Muscle of back (tissue), 11 donors: Measurements from ENCODE around the gene TSSK2. TPM values are rescaled to one million over a fixed set of nuclear protein-coding genes. Genes with fewer than 3 reads are reported as not detected.

ENCODE experiments used
- DNase-seq, 3 donors: peaks; one replicate each; pipeline versions ENCODE4 v3.0.0 to v3.0.0-alpha.2; 2013
- polyA plus RNA-seq, 10 donors: library from polyadenylated mRNA; unstranded; fragments of 120-200 nt; gene quantifications; one replicate each; pipeline ENCODE4 v1.2.1, GENCODE V29; 2013; ENCODE audit not compliant: insufficient read length in 10 of 10

Gene TSSK2
- polyA plus RNA-seq, 10 donors: 0.11 to 0.62 (median 0.31) TPM; not detected in 7

DNA sequence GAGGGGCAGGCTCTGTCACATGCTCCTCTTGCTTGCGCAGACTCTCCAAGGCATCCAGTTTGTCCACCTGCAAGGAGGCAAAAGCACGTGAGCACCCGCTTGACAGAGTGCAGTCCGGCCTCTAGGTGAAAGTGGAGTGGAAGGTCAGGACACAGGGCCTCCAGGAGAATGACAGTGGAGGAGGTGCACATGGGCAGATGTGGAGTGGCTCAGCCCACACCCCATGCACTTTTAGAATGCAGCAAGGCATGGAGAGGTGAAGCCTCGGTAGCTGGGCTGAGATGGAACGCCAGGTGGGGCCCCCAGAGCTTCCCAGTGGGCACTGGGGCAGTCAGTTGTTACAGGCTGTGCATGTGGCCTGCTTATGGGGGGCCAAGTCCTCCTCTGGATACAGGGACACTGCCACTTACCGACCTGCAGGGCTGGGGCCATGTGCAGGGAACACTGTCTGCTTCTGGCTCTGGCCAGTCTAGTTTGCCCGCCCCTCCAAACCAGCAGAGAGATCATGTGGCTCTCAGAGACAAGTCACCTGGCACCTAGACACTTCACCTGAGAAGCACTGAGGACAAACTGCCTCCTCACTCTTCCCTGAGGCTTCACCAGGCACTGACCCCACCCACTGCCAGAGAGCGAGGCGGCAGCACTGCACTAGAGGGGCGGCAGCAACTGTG is 49.8 kb downstream of the TSSK2 start:
- no peak for DNase-seq

DNA sequence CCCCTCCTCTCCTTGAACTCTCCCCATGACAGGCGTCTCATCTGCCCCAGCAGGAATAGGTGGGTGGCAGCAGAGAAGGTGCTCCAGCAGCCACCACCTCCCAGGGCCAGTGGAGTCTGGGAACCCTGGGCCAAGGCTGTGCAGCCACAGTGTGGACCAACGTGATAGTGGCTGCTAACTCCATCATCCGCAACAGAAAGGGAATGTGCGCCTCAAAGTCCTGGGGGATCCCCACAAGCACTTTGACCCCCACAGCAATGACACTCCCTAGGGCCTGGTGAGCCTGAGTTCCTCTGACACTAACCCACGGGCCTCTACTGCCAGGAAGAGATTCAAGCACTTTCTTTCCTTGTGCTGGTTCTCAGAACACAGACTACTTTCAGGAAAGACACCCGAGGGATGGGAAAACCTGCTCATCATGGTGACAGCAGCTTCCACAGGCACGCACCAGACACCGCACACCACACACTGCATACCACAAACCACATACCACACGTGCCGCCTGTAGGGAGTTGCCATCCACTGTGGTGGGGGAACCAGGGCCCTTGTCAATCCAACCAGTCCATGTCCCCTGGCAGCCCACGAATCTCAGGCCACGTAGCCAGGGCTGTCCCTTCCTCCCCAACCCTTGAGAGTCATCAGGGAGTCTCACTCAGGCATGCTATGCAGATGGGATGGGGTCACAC is 50.8 kb downstream of the TSSK2 start:
- no peak for DNase-seq

Other genes starting within 250 kb of the TSSK2 start
- gene DGCR6, start 225.0 kb upstream of the TSSK2 start, polyA plus RNA-seq: 10 to 100 TPM; 34.3 to 94.2 (median 79.4) TPM
- gene PRODH, start 195.0 kb upstream of the TSSK2 start, polyA plus RNA-seq: 10 to 100 TPM in 1 of 10 donors, 1 to 10 TPM in 9; 2.9 to 11.6 (median 6.1) TPM
- gene DGCR2, start 8.9 kb upstream of the TSSK2 start, polyA plus RNA-seq: 10 to 100 TPM; 37.0 to 59.6 (median 48.1) TPM
- gene ESS2, start 13.3 kb downstream of the TSSK2 start, polyA plus RNA-seq: 10 to 100 TPM in 8 of 10 donors, 1 to 10 TPM in 2; 9.5 to 14.4 (median 11.3) TPM
- gene GSC2, start 19.0 kb downstream of the TSSK2 start, polyA plus RNA-seq: not detected
- gene SLC25A1, start 47.4 kb downstream of the TSSK2 start, polyA plus RNA-seq: 10 to 100 TPM; 15.6 to 35.0 (median 19.4) TPM
- 10 to 100 TPM; 11.6 to 27.6 (median 18.6) TPM for gene CLTCL1, start 160.4 kb downstream of the TSSK2 start, polyA plus RNA-seq